ENCODE measurements around the gene RPP25. TPM values are rescaled to one million over a fixed set of nuclear protein-coding genes. Genes with fewer than 3 reads are reported as not detected.
A peak's percentile ranks its signal among the peaks of the same experiment; 100 is the strongest.

Gene RPP25
- polyA plus RNA-seq, 2 of the 4 experiments (the other 2 are of a cell fraction), result 8.8 to 13.7 TPM

- TF ChIP-seq GATA3 (IDR thresholded peaks at IDR 0.05; ENCODE audit: borderline replicate concordance) (peak; percentile 28; the same call in 1 of the 2 replicates), CBX2 (IDR thresholded peaks at IDR 0.05; ENCODE audit: borderline replicate concordance, low read depth) (no peak), HOXB5 (CRISPR knock-in tag; IDR thresholded peaks at IDR 0.05) (peak; percentile 78), MAX (IDR thresholded peaks at IDR 0.05) (peak; percentile 100), PHF8 (IDR thresholded peaks at IDR 0.05; ENCODE audit: borderline replicate concordance, low read depth) (peak; percentile 74; the same call in 1 of the 2 replicates), RCOR1 (IDR thresholded peaks at IDR 0.05; ENCODE audit: low read depth, low read length) (no peak), TFCP2L1 (CRISPR knock-in tag; IDR thresholded peaks at IDR 0.05) (peak; percentile 68; the same call in 1 of the 2 replicates), CHD4 (IDR thresholded peaks at IDR 0.05; ENCODE audit: borderline replicate concordance) (no peak), EP300 (IDR thresholded peaks at IDR 0.05) (no peak), NFE2L2 (conservative IDR thresholded peaks at IDR 0.05; ENCODE audit: low read length) (no peak), MAFK (IDR thresholded peaks at IDR 0.05; ENCODE audit: partially characterized antibody) (no peak), POLR2A (IDR thresholded peaks at IDR 0.05; ENCODE audit: low read length) (no peak), KDM5A (IDR thresholded peaks at IDR 0.05) (no peak), RNF2 (IDR thresholded peaks at IDR 0.05; ENCODE audit: borderline replicate concordance, low read depth) (peak; percentile 90), USF2 (IDR thresholded peaks at IDR 0.05) (peak; percentile 91), BHLHE40 (IDR thresholded peaks at IDR 0.05; ENCODE audit: low read depth, low read length) (peak; percentile 90), ATOH8 (CRISPR knock-in tag; IDR thresholded peaks at IDR 0.05; ENCODE audit: low read depth) (peak; percentile 61; the same call in 1 of the 2 replicates), EHMT2 (IDR thresholded peaks at IDR 0.05; ENCODE audit: low read depth) (no peak), HDAC2 (IDR thresholded peaks at IDR 0.05) (no peak), FOSB (CRISPR knock-in tag; IDR thresholded peaks at IDR 0.05) (no peak), SMC3 (IDR thresholded peaks at IDR 0.05) (peak; percentile 67), NR3C1 (IDR thresholded peaks at IDR 0.05) (no peak), CTCF (IDR thresholded peaks at IDR 0.05) (peak; percentile 58), ZC3H11A (IDR thresholded peaks at IDR 0.05) (no peak), MYC (IDR thresholded peaks at IDR 0.05; ENCODE audit: borderline replicate concordance, low read length) (peak; percentile 82; the same call in 1 of the 2 replicates), HMGXB4 (CRISPR knock-in tag; IDR thresholded peaks at IDR 0.05; ENCODE audit: borderline replicate concordance) (peak; percentile 95), NPAS2 (CRISPR knock-in tag; IDR thresholded peaks at IDR 0.05; ENCODE audit: borderline replicate concordance) (peak; percentile 90), HEYL (CRISPR knock-in tag; IDR thresholded peaks at IDR 0.05) (no peak), E2F6 (IDR thresholded peaks at IDR 0.05; ENCODE audit: borderline replicate concordance, low read depth) (peak; percentile 99), JUNB (IDR thresholded peaks at IDR 0.05) (no peak), HES2 (IDR thresholded peaks at IDR 0.05) (no peak), REST (IDR thresholded peaks at IDR 0.05) (no peak)
Measured at GRCh38 chr15:74955796-74956647, 550 bp downstream of the RPP25 start (continued).
